ENCODE data around the gene ETFA.

The ETFA gene

GRCh38 chr15:76209942-76210341 lies 101.3 kb downstream of the ETFA start:
- H2AFZ ChIP-seq (ENCODE audit: low read depth, low read length) = no peak overlapping the region
- H3K4me3 ChIP-seq (ENCODE audit: low read length) = no peak overlapping the region
- no peak overlapping the region for H3K9ac ChIP-seq (ENCODE audit: low read length)
- peaks cover 34% of the 10 kb centered on the region for H3K36me3 ChIP-seq (replicated peaks; ENCODE audit: low read depth, low read length)
- no peaks in the 10 kb centered on the region for H3K9me3 ChIP-seq (ENCODE audit: insufficient read depth, low read length)
- no peaks in the 10 kb centered on the region for H3K4me1 ChIP-seq (ENCODE audit: low read length)
- H3K4me2 ChIP-seq (ENCODE audit: low read length) = no peak overlapping the region
- no peak overlapping the region for H3K27ac ChIP-seq (ENCODE audit: low read length)
- H3K27me3 ChIP-seq (ENCODE audit: low read depth, low read length) = no peaks in the 10 kb centered on the region
- TF ChIP-seq EZH2phosphoT487 (IDR thresholded peaks at IDR 0.05; ENCODE audit: low read depth) (no peak), CTCF (IDR thresholded peaks at IDR 0.05; ENCODE audit: low read depth, low read length) (no peak)
- H3K79me2 ChIP-seq (ENCODE audit: low read length) = no peaks in the 10 kb centered on the region
- H4K20me1 ChIP-seq (ENCODE audit: insufficient read depth, low read length) = no peaks in the 10 kb centered on the region

- Histone ChIP-seq H3K4me1 (ENCODE audit: low read length) (no peaks in the 10 kb centered on the region), H3K9ac (ENCODE audit: low read length) (no peak overlapping the region), H3K27ac (ENCODE audit: low read length) (no peak overlapping the region), H2AFZ (ENCODE audit: low read depth, low read length) (no peak overlapping the region), H3K27me3 (ENCODE audit: low read depth, low read length) (no peaks in the 10 kb centered on the region), H3K79me2 (ENCODE audit: low read length) (no peaks in the 10 kb centered on the region), H3K4me3 (ENCODE audit: low read length) (no peak overlapping the region), H3K9me3 (ENCODE audit: insufficient read depth, low read length) (no peaks in the 10 kb centered on the region), H3K4me2 (ENCODE audit: low read length) (no peak overlapping the region), H4K20me1 (ENCODE audit: insufficient read depth, low read length) (no peaks in the 10 kb centered on the region), H3K36me3 (replicated peaks; ENCODE audit: low read depth, low read length) (peaks cover 30% of the 10 kb centered on the region)
- no peak for TF ChIP-seq CTCF (IDR thresholded peaks at IDR 0.05; ENCODE audit: low read depth, low read length)
- TF ChIP-seq EZH2phosphoT487 (IDR thresholded peaks at IDR 0.05; ENCODE audit: low read depth) = no peak
Measured at GRCh38 chr15:76209523-76209922, 101.7 kb downstream of the ETFA start.

- peaks cover 24% of the 10 kb centered on the region for H3K36me3 ChIP-seq (replicated peaks; ENCODE audit: low read depth, low read length)
Measured at GRCh38 chr15:76208786-76209424, 102.4 kb downstream of the ETFA start.

More at GRCh38 chr15:76208786-76209424, 102.4 kb downstream of the ETFA start:
- Histone ChIP-seq H2AFZ (ENCODE audit: low read depth, low read length) (no peak overlapping the region), H4K20me1 (ENCODE audit: insufficient read depth, low read length) (no peaks in the 10 kb centered on the region), H3K27ac (ENCODE audit: low read length) (no peak overlapping the region), H3K27me3 (ENCODE audit: low read depth, low read length) (no peaks in the 10 kb centered on the region), H3K4me3 (ENCODE audit: low read length) (no peak overlapping the region), H3K4me1 (ENCODE audit: low read length) (no peaks in the 10 kb centered on the region), H3K4me2 (ENCODE audit: low read length) (no peak overlapping the region), H3K9ac (ENCODE audit: low read length) (no peak overlapping the region), H3K79me2 (ENCODE audit: low read length) (no peaks in the 10 kb centered on the region), H3K9me3 (ENCODE audit: insufficient read depth, low read length) (no peaks in the 10 kb centered on the region)
- TF ChIP-seq CTCF (IDR thresholded peaks at IDR 0.05; ENCODE audit: low read depth, low read length) (no peak), EZH2phosphoT487 (IDR thresholded peaks at IDR 0.05; ENCODE audit: low read depth) (no peak)
